Activated T-cell treated with anti-CD3 and anti-CD28 coated beads, Interleukin-2, amount 50 U/mL, for 24 hours (primary cell): ENCODE measurements around the gene GRM4.

ENCODE experiments used
- DNase-seq: peaks from one replicate; pipeline ENCODE4 v3.0.0-alpha.2; 2020
- H3K27ac Mint-ChIP-seq: 2 replicates; pipeline ENCODE4 v1.8.0; 2020; ENCODE audit warnings: mild to moderate bottlenecking, mixed read lengths
- H3K27me3 Mint-ChIP-seq: 2 replicates; pipeline ENCODE4 v1.8.0; 2020; ENCODE audit warnings: mixed read lengths
- H3K36me3 Mint-ChIP-seq: 2 replicates; pipeline ENCODE4 v1.8.0; 2020; ENCODE audit warnings: low read depth, mixed read lengths
- H3K4me1 Mint-ChIP-seq: 2 replicates; pipeline ENCODE4 v1.8.0; 2020; ENCODE audit warnings: low read depth, mixed read lengths
- H3K4me3 Mint-ChIP-seq: 2 replicates; pipeline ENCODE4 v1.8.0; 2020; ENCODE audit warnings: mild to moderate bottlenecking, moderate library complexity, mixed read lengths
- H3K9me3 Mint-ChIP-seq: 2 replicates; pipeline ENCODE4 v1.8.0; 2020; ENCODE audit warnings: mixed read lengths

GRM4 gene

GRCh38 chr6:34150766-34151165, 4.9 kb upstream of the GRM4 start:
- Mint-ChIP-seq H3K9me3 (no peaks in the 10 kb centered on the region), H3K27ac (no peak overlapping the region), H3K27me3 (peaks cover 81% of the 10 kb centered on the region)

GRCh38 chr6:34149831-34150400, 4.0 kb upstream of the GRM4 start:
- Mint-ChIP-seq H3K27me3 (peaks cover 86% of the 10 kb centered on the region), H3K27ac (no peak overlapping the region), H3K4me1 (peaks cover 10% of the 10 kb centered on the region), H3K4me3 (no peak overlapping the region), H3K9me3 (no peaks in the 10 kb centered on the region), H3K36me3 (no peaks in the 10 kb centered on the region)
- no peak for DNase-seq

More at GRCh38 chr6:34150766-34151165, 4.9 kb upstream of the GRM4 start:
- DNase-seq: no peak
- no peak overlapping the region for H3K4me3 Mint-ChIP-seq
- H3K36me3 Mint-ChIP-seq: no peaks in the 10 kb centered on the region
- H3K4me1 Mint-ChIP-seq: peaks cover 8% of the 10 kb centered on the region

GRCh38 chr6:34149452-34149810, 3.5 kb upstream of the GRM4 start:
- no peak overlapping the region for H3K4me3 Mint-ChIP-seq
- H3K4me1 Mint-ChIP-seq: peaks cover 9% of the 10 kb centered on the region
- H3K9me3 Mint-ChIP-seq: no peaks in the 10 kb centered on the region
- DNase-seq: no peak
- no peak overlapping the region for H3K27ac Mint-ChIP-seq
- no peaks in the 10 kb centered on the region for H3K36me3 Mint-ChIP-seq
- peaks cover 88% of the 10 kb centered on the region for H3K27me3 Mint-ChIP-seq

- Mint-ChIP-seq H3K36me3 (no peaks in the 10 kb centered on the region), H3K9me3 (no peaks in the 10 kb centered on the region), H3K27me3 (peaks cover 83% of the 10 kb centered on the region), H3K27ac (no peak overlapping the region), H3K4me1 (peaks cover 6% of the 10 kb centered on the region), H3K4me3 (no peak overlapping the region)
- DNase-seq: no peak
These were observed 3.0 kb upstream of the GRM4 start for GRCh38 chr6:34148631-34149451.

GRCh38 chr6:34147906-34148630, 2.2 kb upstream of the GRM4 start:
- Mint-ChIP-seq H3K4me3 (no peak overlapping the region), H3K9me3 (no peaks in the 10 kb centered on the region), H3K36me3 (no peaks in the 10 kb centered on the region), H3K4me1 (peaks cover 14% of the 10 kb centered on the region), H3K27me3 (peaks cover 83% of the 10 kb centered on the region), H3K27ac (no peak overlapping the region)
- DNase-seq: no peak

- no peaks in the 10 kb centered on the region for H3K36me3 Mint-ChIP-seq
- no peak overlapping the region for H3K27ac Mint-ChIP-seq
- peaks cover 21% of the 10 kb centered on the region for H3K4me1 Mint-ChIP-seq
- peaks cover 83% of the 10 kb centered on the region for H3K27me3 Mint-ChIP-seq
- DNase-seq: no peak
- no peaks in the 10 kb centered on the region for H3K9me3 Mint-ChIP-seq
- no peak overlapping the region for H3K4me3 Mint-ChIP-seq
These were observed 1.1 kb upstream of the GRM4 start for GRCh38 chr6:34146801-34147592.

- Mint-ChIP-seq H3K4me1 (peaks cover 23% of the 10 kb centered on the region), H3K4me3 (peak overlapping the region; percentile 54), H3K27me3 (peaks cover 84% of the 10 kb centered on the region), H3K9me3 (no peaks in the 10 kb centered on the region), H3K27ac (no peak overlapping the region), H3K36me3 (no peaks in the 10 kb centered on the region)
- peak; percentile 65 for DNase-seq
These were observed 496 bp downstream of the GRM4 start for GRCh38 chr6:34145161-34146020.

GRCh38 chr6:34144581-34145160, 1.2 kb downstream of the GRM4 start:
- peaks cover 23% of the 10 kb centered on the region for H3K4me1 Mint-ChIP-seq
- peak; percentile 40 for DNase-seq
- H3K4me3 Mint-ChIP-seq: peak overlapping the region; percentile 47
- H3K27ac Mint-ChIP-seq: no peak overlapping the region
- peaks cover 84% of the 10 kb centered on the region for H3K27me3 Mint-ChIP-seq
- H3K9me3 Mint-ChIP-seq: no peaks in the 10 kb centered on the region
- no peaks in the 10 kb centered on the region for H3K36me3 Mint-ChIP-seq

GRCh38 chr6:34143884-34144580, 1.9 kb downstream of the GRM4 start:
- Mint-ChIP-seq H3K27me3 (peaks cover 85% of the 10 kb centered on the region), H3K36me3 (no peaks in the 10 kb centered on the region), H3K27ac (no peak overlapping the region), H3K4me3 (peak overlapping the region; percentile 55), H3K4me1 (peaks cover 23% of the 10 kb centered on the region), H3K9me3 (no peaks in the 10 kb centered on the region)
- DNase-seq: peak; percentile 65

GRCh38 chr6:34143196-34143883, 2.5 kb downstream of the GRM4 start:
- Mint-ChIP-seq H3K4me3 (peak overlapping the region; percentile 55), H3K36me3 (no peaks in the 10 kb centered on the region), H3K9me3 (no peaks in the 10 kb centered on the region), H3K27ac (no peak overlapping the region), H3K27me3 (peaks cover 85% of the 10 kb centered on the region), H3K4me1 (peaks cover 23% of the 10 kb centered on the region)
- DNase-seq: no peak

GRCh38 chr6:34142061-34142998, 3.6 kb downstream of the GRM4 start:
- H3K27ac Mint-ChIP-seq: no peak overlapping the region
- peaks cover 23% of the 10 kb centered on the region for H3K4me1 Mint-ChIP-seq
- peak; percentile 38 for DNase-seq
- H3K27me3 Mint-ChIP-seq: peaks cover 87% of the 10 kb centered on the region
- H3K36me3 Mint-ChIP-seq: no peaks in the 10 kb centered on the region
- no peaks in the 10 kb centered on the region for H3K9me3 Mint-ChIP-seq
- H3K4me3 Mint-ChIP-seq: no peak overlapping the region

GRCh38 chr6:34140075-34140474, 5.8 kb downstream of the GRM4 start:
- Mint-ChIP-seq H3K9me3 (no peaks in the 10 kb centered on the region), H3K4me1 (peaks cover 19% of the 10 kb centered on the region), H3K27ac (no peak overlapping the region), H3K4me3 (no peak overlapping the region), H3K27me3 (peaks cover 89% of the 10 kb centered on the region), H3K36me3 (no peaks in the 10 kb centered on the region)
- DNase-seq: no peak
